K562 (cell line): ENCODE data around the gene ANK3. TPM values are rescaled to one million over a fixed set of nuclear protein-coding genes. Genes with fewer than 3 reads are reported as not detected.

Experiments
- ATAC-seq: fragments of 200-7000 bp; cut with Tn5 transposase; 3 replicates; pipeline ENCODE4 v1.9.1; 2020; ENCODE audit warnings: moderate library complexity
- BruUV-seq: library from RNA; stranded (reverse); fragments of 400-500 nt; replicated peaks from 2 replicates; lab custom pipeline; 2021; lab: Mats Ljungman, UMichigan
- CTCF ChIA-PET: fragments of 300-600 bp; formaldehyde crosslinking; extraction: SDS; loops from one replicate; lab custom pipeline; 2021; ENCODE audit warnings: low intra/inter-chr PET ratio; lab: Yijun Ruan, JAX
- POLR2A ChIA-PET: fragments of 300-600, 350-650 bp; sonication (Branson Sonifier 250); formaldehyde crosslinking; extraction: SDS; loops from one replicate; lab custom pipeline; 2021; ENCODE audit warnings: antibody characterized with exemption, inconsistent platforms; lab: Yijun Ruan, JAX
- DNase-seq, 4 experiments: peaks; one replicate each; pipeline versions ENCODE4 v3.0.0 to v3.0.0-alpha.2; 2011 to 2018; ENCODE audit warnings: low spot score in 3 of 4, mixed read lengths in 3 of 4; ENCODE audit errors: extremely low read depth in 1 of 4
- FAIRE-seq: peaks from 2 replicates; lab custom pipeline; 2011; peaks lifted over from hg19 to GRCh38; lab: Jason Lieb, UNC
- H2AFZ ChIP-seq: 2 replicates; pipeline ENCODE4 v1.6.0; 2011; ENCODE audit warnings: low read depth, low read length, control low read depth, inconsistent platforms
- H3K27ac ChIP-seq: fragments of 200-600 bp; 3 replicates; pipeline ENCODE4 v1.8.0; 2011; ENCODE audit warnings: low read depth, mild to moderate bottlenecking, control low read depth, inconsistent platforms, low read length, moderate library complexity, mixed read lengths; ENCODE audit errors: extremely low read depth
- H3K27me3 ChIP-seq, 2 experiments: fragments of 300-600 bp in 1 of 2; 2 replicates in 1 of 2; 3 replicates in 1 of 2; pipeline versions ENCODE4 v1.6.0 to v1.8.0; 2011; ENCODE audit warnings: inconsistent platforms in 2 of 2, low read length in 2 of 2, mild to moderate bottlenecking in 1 of 2, mixed read lengths in 1 of 2, moderate library complexity in 1 of 2; ENCODE audit not compliant: control insufficient read depth in 2 of 2, insufficient read depth in 2 of 2
- H3K36me3 ChIP-seq: fragments of 300-600 bp; 3 replicates; pipeline ENCODE4 v1.8.0; 2011; ENCODE audit warnings: mild to moderate bottlenecking, low read length, inconsistent platforms; ENCODE audit not compliant: control insufficient read depth, insufficient read depth
- H3K4me1 ChIP-seq, 2 experiments: fragments of 200-600 bp in 1 of 2; replicated peaks in 1 of 2; 2 replicates in 1 of 2; 3 replicates in 1 of 2; pipeline versions ENCODE4 v1.5.1 to v1.8.0; 2011; ENCODE audit warnings: inconsistent platforms in 2 of 2, low read length in 2 of 2, mild to moderate bottlenecking in 1 of 2, mixed read lengths in 1 of 2, moderate library complexity in 1 of 2; ENCODE audit not compliant: control insufficient read depth in 2 of 2, insufficient read depth in 2 of 2
- H3K4me2 ChIP-seq: 2 replicates; pipeline ENCODE4 v1.6.1; 2011; ENCODE audit warnings: low read length, control low read depth, inconsistent platforms, mixed read lengths; ENCODE audit not compliant: insufficient read depth
- H3K4me3 ChIP-seq: fragments of 200-600 bp; sonication (generic), shearing (Covaris generic); 2 replicates; pipeline ENCODE4 v1.5.1; 2016; ENCODE audit warnings: control low read depth, inconsistent platforms
- H3K79me2 ChIP-seq: fragments of 200-600 bp; 3 replicates; pipeline ENCODE4 v1.8.0; 2011; ENCODE audit warnings: low read length, inconsistent platforms; ENCODE audit not compliant: control insufficient read depth, insufficient read depth
- H3K9ac ChIP-seq, 2 experiments: 2 replicates each; pipeline versions ENCODE4 v1.6.0 to v1.6.1; 2011; ENCODE audit warnings: low read depth in 2 of 2, low read length in 2 of 2, control low read depth in 1 of 2, inconsistent platforms in 1 of 2, mild to moderate bottlenecking in 1 of 2, mixed read lengths in 1 of 2; ENCODE audit not compliant: insufficient read depth in 1 of 2
- H3K9me1 ChIP-seq: one replicate; pipeline ENCODE4 v1.6.0; 2011; ENCODE audit warnings: inconsistent platforms, mild to moderate bottlenecking, low read length, moderate library complexity; ENCODE audit not compliant: control insufficient read depth, insufficient read depth
- H3K9me3 ChIP-seq: replicated peaks from 2 replicates; pipeline ENCODE4 v1.5.1; 2011; ENCODE audit warnings: low read depth, low read length, inconsistent platforms; ENCODE audit not compliant: control insufficient read depth, insufficient read depth
- H4K20me1 ChIP-seq: replicated peaks from 2 replicates; pipeline ENCODE4 v1.6.1; 2011; ENCODE audit warnings: low read length, inconsistent platforms, mixed read lengths; ENCODE audit not compliant: control insufficient read depth, insufficient read depth
- ATF4 ChIP-seq: fragments of 450-650 bp; formaldehyde crosslinking; IDR thresholded peaks from 2 replicates; pipeline ENCODE4 v1.4.0; 2022; ENCODE audit warnings: mild to moderate bottlenecking, moderate library complexity
- BACH1 ChIP-seq: fragments of 200-800 bp; sonication (Bioruptor generic); IDR thresholded peaks from 2 replicates; pipeline ENCODE4 v1.6.1; 2016; ENCODE audit warnings: missing genetic modification characterization, missing compliant biosample characterization
- BRD4 ChIP-seq: fragments of 200-600 bp; sonication (generic); IDR thresholded peaks from 2 replicates; pipeline ENCODE4 v1.6.1; 2017; ENCODE audit warnings: inconsistent platforms
- COPS2 ChIP-seq: fragments of 450-650 bp; conservative IDR thresholded peaks from 2 replicates; pipeline ENCODE4 v1.6.1; 2016; ENCODE audit warnings: mild to moderate bottlenecking, moderate library complexity
- ESRRB ChIP-seq: fragments of 250-450 bp; sonication (Bioruptor Pico); IDR thresholded peaks from 2 replicates; pipeline ENCODE4 v1.5.0; 2020; ENCODE audit warnings: mild to moderate bottlenecking, moderate library complexity, borderline replicate concordance
- NCOA2 ChIP-seq, 2 experiments: fragments of 450-650 bp; IDR thresholded peaks; 2 replicates each; pipeline ENCODE4 v1.6.1; 2018; ENCODE audit warnings: mild to moderate bottlenecking in 2 of 2, moderate library complexity in 1 of 2; ENCODE audit not compliant: partially characterized antibody in 2 of 2
- PRMT5 ChIP-seq: sonication (generic); formaldehyde crosslinking; IDR thresholded peaks from 2 replicates; pipeline ENCODE4 v1.5.0; 2020; ENCODE audit warnings: missing genetic modification reagents
- PURB ChIP-seq: sonication (generic); formaldehyde crosslinking; IDR thresholded peaks from 2 replicates; pipeline ENCODE4 v1.9.0; 2021; ENCODE audit warnings: low read depth, mild to moderate bottlenecking, missing genetic modification reagents
- TFE3 ChIP-seq: fragments of 450-650 bp; formaldehyde crosslinking; IDR thresholded peaks from 2 replicates; pipeline ENCODE4 v1.4.0; 2020; ENCODE audit warnings: mild to moderate bottlenecking, mixed read lengths
- TSHZ1 ChIP-seq: fragments of 250-450 bp; sonication (Bioruptor Pico); IDR thresholded peaks from 2 replicates; pipeline ENCODE4 v1.4.0; 2020; ENCODE audit warnings: mild to moderate bottlenecking, moderate library complexity
- ZFPM2 ChIP-seq: fragments of 250-450 bp; sonication (Bioruptor Pico); IDR thresholded peaks from 2 replicates; pipeline ENCODE4 v1.5.1; 2022; ENCODE audit warnings: mild to moderate bottlenecking
- ZNF280B ChIP-seq: fragments of 250-450 bp; sonication (Bioruptor Pico); IDR thresholded peaks from 2 replicates; pipeline ENCODE4 v1.5.1; 2021; ENCODE audit warnings: mild to moderate bottlenecking
- ZNF324 ChIP-seq: fragments of 250-450 bp; sonication (Bioruptor Pico); IDR thresholded peaks from 2 replicates; pipeline ENCODE4 v1.4.0; 2020; ENCODE audit warnings: mild to moderate bottlenecking
- WGBS: fragments of 100-300 bp; shearing (Covaris generic); methylation state at CpG from one replicate; pipeline ENCODE4 v1.1.6; 2016; ENCODE audit warnings: low coverage, mixed read lengths; ENCODE audit not compliant: insufficient coverage; ENCODE audit errors: missing lambda C conversion rate; 5-methylcytosine and 5-hydroxymethylcytosine counted together
- in situ Hi-C: fragments of 300-500 bp; cut with MboI; formaldehyde crosslinking; loops from 4 replicates; pipeline ENCODE4 v1.15.0; 2018; ENCODE audit warnings: inconsistent platforms, mixed read lengths
- intact Hi-C: fragments of 100-400 bp; cut with micrococcal nuclease; formaldehyde crosslinking; loops from 2 replicates; pipeline ENCODE4 v1.14.2; 2022
- polyA plus RNA-seq, 8 experiments: library from polyadenylated mRNA; depleted of rRNA in 4 of 8; stranded (reverse) in 5 of 8; unstranded in 3 of 8; fragments of >200 nt; fragmentation: Nextera tagmentation in 2 of 8; fragmentation: Illumina TruSeq in 1 of 8; extraction: Ambion mirVana in 2 of 8; extraction: Trizol in 1 of 8; gene quantifications; 2 replicates each; pipeline versions ENCODE4 v1.2.1 to v1.2.3, GENCODE V29; 2011 to 2014; ENCODE audit warnings: inconsistent platforms in 1 of 8, missing spikeins in 1 of 8
- total RNA-seq, 7 experiments: library from RNA; depleted of rRNA in 6 of 7; stranded (reverse); fragments of >200 nt in 6 of 7; fragmentation: Illumina TruSeq in 2 of 7; extraction: Trizol in 2 of 7; gene quantifications; 2 replicates each; pipeline versions ENCODE4 v1.2.1 to v1.2.3, GENCODE V29; 2011 to 2021; ENCODE audit warnings: low replicate concordance in 1 of 7
- TF ChIP-seq, protein P1 (sequence below), 2 experiments: fragments of 450-650 bp; IDR thresholded peaks; 2 replicates each; pipeline ENCODE4 v1.6.1; 2016

The ANK3 gene
- total and polyA plus RNA-seq, 9 of the 15 experiments (the other 6 are each of a cell fraction or from before 2014, with no cell fraction given): 10.0 to 32.3 (median 17.9) TPM

- Histone ChIP-seq H3K4me1 (peaks cover 3% of the 10 kb centered on the region in 2 experiments; a peak in 1 of 5 replicates), H3K9ac (no peak overlapping the region), H3K9me3 (no peaks in the 10 kb centered on the region), H3K4me3 (no peak overlapping the region), H3K4me2 (no peak overlapping the region), H3K79me2 (no peaks in the 10 kb centered on the region), H2AFZ (no peak overlapping the region), H3K27ac (no peak overlapping the region), H3K27me3 (no peaks in the 10 kb centered on the region), H3K36me3 (no peaks in the 10 kb centered on the region), H4K20me1 (no peaks in the 10 kb centered on the region), H3K9me1 (no peaks in the 10 kb centered on the region)
- CTCF ChIA-PET: no interaction called here
- ATAC-seq (no peak), FAIRE-seq (no peak), DNase-seq (no peak)
- in situ Hi-C loops (no loop called here), intact Hi-C loops (no loop called here)
- no TSS peak for BruUV-seq
- POLR2A ChIA-PET: interaction anchor here (1.0 to 1.2 kb wide), 2 partner anchors 9 to 11 kb away, joined by 4 read pairs; no protein-coding TSS in a partner anchor
- 90% methylated on average over 1 of the region's 1 CpG for WGBS
- no peak for TF ChIP-seq COPS2
- TF ChIP-seq ATF4 (CRISPR knock-in tag): no peak
- TF ChIP-seq ESRRB (CRISPR knock-in tag): no peak
- no peak for TF ChIP-seq ZFPM2 (CRISPR knock-in tag)
- no peak for TF ChIP-seq NCOA2 (IDR thresholded peaks at IDR 0.05; ENCODE audit: partially characterized antibody in 2 of 2)
- TF ChIP-seq BRD4: no peak
- TF ChIP-seq TFE3 (CRISPR knock-in tag): no peak
- no peak for TF ChIP-seq ZNF280B (CRISPR knock-in tag)
- TF ChIP-seq ZNF324 (CRISPR knock-in tag): no peak
- TF ChIP-seq TSHZ1 (CRISPR knock-in tag): no peak
- no peak for TF ChIP-seq PRMT5 (CRISPR knock-in tag)
- TF ChIP-seq BACH1 (tag): no peak
- TF ChIP-seq, protein P1, sequence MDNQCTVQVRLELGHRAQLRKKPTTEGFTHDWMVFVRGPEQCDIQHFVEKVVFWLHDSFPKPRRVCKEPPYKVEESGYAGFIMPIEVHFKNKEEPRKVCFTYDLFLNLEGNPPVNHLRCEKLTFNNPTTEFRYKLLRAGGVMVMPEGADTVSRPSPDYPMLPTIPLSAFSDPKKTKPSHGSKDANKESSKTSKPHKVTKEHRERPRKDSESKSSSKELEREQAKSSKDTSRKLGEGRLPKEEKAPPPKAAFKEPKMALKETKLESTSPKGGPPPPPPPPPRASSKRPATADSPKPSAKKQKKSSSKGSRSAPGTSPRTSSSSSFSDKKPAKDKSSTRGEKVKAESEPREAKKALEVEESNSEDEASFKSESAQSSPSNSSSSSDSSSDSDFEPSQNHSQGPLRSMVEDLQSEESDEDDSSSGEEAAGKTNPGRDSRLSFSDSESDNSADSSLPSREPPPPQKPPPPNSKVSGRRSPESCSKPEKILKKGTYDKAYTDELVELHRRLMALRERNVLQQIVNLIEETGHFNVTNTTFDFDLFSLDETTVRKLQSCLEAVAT (IDR thresholded peaks at IDR 0.05): no peak
- TF ChIP-seq PURB (CRISPR knock-in tag): no peak
Observed at GRCh38 chr10:60270426-60270825, 119.2 kb downstream of the ANK3 start.
